Vagina (tissue), 2 donors: Measurements from ENCODE around the gene MEP1A.

ENCODE experiments used
- CTCF ChIP-seq, 3 experiments: fragments of 450-650 bp in 2 of 3; fragments of 200-600 bp in 1 of 3; sonication (generic) in 1 of 3; IDR thresholded peaks; one replicate each; pipeline ENCODE4 v1.5.1; 2017 to 2019; ENCODE audit warnings: antibody characterized with exemption in 3 of 3, mild to moderate bottlenecking in 2 of 3, moderate library complexity in 2 of 3
- POLR2A ChIP-seq, 2 donors: fragments of 450-650 bp; IDR thresholded peaks; one replicate each; pipeline ENCODE4 v1.6.1; 2017; ENCODE audit warnings: antibody characterized with exemption in 2 of 2, mild to moderate bottlenecking in 2 of 2, moderate library complexity in 2 of 2
- POLR2AphosphoS5 ChIP-seq, 2 donors: sonication (generic); formaldehyde crosslinking; IDR thresholded peaks; one replicate each; pipeline ENCODE4 v1.9.0; 2017; ENCODE audit warnings: antibody characterized with exemption in 2 of 2, mild to moderate bottlenecking in 2 of 2, low read depth in 1 of 2; ENCODE audit not compliant: insufficient read depth in 1 of 2

GRCh38 chr6:46845126-46845525 lies 51.9 kb downstream of the MEP1A start:
- TF ChIP-seq CTCF (IDR thresholded peaks at IDR 0.05) (no peak), POLR2AphosphoS5 (IDR thresholded peaks at IDR 0.05; ENCODE audit: insufficient read depth in 1 of 2, low read depth in 1 of 2) (no peak), POLR2A (IDR thresholded peaks at IDR 0.05) (no peak)
